NK-92 (cell line): ENCODE measurements around the gene ADGRL2.

ENCODE experiments used
- DNase-seq: peaks from one replicate; lab custom pipeline; 2025; ENCODE audit not compliant: unreplicated experiment; lab: John Stamatoyannopoulos, UW

The ADGRL2 gene

GRCh38 chr1:81800695-81801650 lies at the start of gene ADGRL2:
Gene ADGRL2 (plus strand): TSS chr1:81800934. CDS start chr1:81836985, 36,051 bp downstream.
- DNase-seq: no peak

GRCh38 chr1:81752840-81753239 lies 47.9 kb upstream of the ADGRL2 start:
- DNase-seq: no peak

GRCh38 chr1:81754424-81754823 lies 46.3 kb upstream of the ADGRL2 start:
- no peak for DNase-seq

- DNase-seq: no peak
Measured at GRCh38 chr1:81756872-81757271, 43.9 kb upstream of the ADGRL2 start.

GRCh38 chr1:81757398-81758020 lies 43.2 kb upstream of the ADGRL2 start:
- no peak for DNase-seq

- DNase-seq: no peak
Measured at GRCh38 chr1:81758181-81758580, 42.6 kb upstream of the ADGRL2 start.

- no peak for DNase-seq
Measured at GRCh38 chr1:81760477-81761097, 40.1 kb upstream of the ADGRL2 start.

GRCh38 chr1:81775510-81775909 lies 25.2 kb upstream of the ADGRL2 start:
- no peak for DNase-seq

GRCh38 chr1:81780705-81781454 lies 19.9 kb upstream of the ADGRL2 start:
- no peak for DNase-seq

GRCh38 chr1:81781749-81782148 lies 19.0 kb upstream of the ADGRL2 start:
- DNase-seq: no peak

- DNase-seq: no peak
Measured at GRCh38 chr1:81792184-81792583, 8.6 kb upstream of the ADGRL2 start.

- no peak for DNase-seq
Measured at GRCh38 chr1:81797701-81798100, 3.0 kb upstream of the ADGRL2 start.

GRCh38 chr1:81799939-81800694 lies 617 bp upstream of the ADGRL2 start:
- no peak for DNase-seq

- no peak for DNase-seq
Measured at GRCh38 chr1:81801651-81802456, 1.1 kb downstream of the ADGRL2 start.

GRCh38 chr1:81802457-81802706 lies 1.6 kb downstream of the ADGRL2 start:
- DNase-seq: no peak

GRCh38 chr1:81802707-81803430 lies 2.1 kb downstream of the ADGRL2 start:
- DNase-seq: no peak

- no peak for DNase-seq
Measured at GRCh38 chr1:81803431-81804110, 2.8 kb downstream of the ADGRL2 start.

- no peak for DNase-seq
Measured at GRCh38 chr1:81804312-81804711, 3.6 kb downstream of the ADGRL2 start.
